ENCODE data around the gene DCDC1.
"Not testable (repeated sequence)": the region's sequence is repeated elsewhere in the genome, so short reads cannot be mapped to it uniquely, and the experiment has no call there.

The DCDC1 gene

GRCh38 chr11:31327417-31327816, 42.1 kb downstream of the DCDC1 start:
- DNase-seq (ENCODE audit: low spot score) = no peak
- no peak for TF ChIP-seq CTCF (IDR thresholded peaks at IDR 0.05; ENCODE audit: extremely low read depth, missing control alignments)

GRCh38 chr11:31326470-31327148, 42.9 kb downstream of the DCDC1 start:
- TF ChIP-seq CTCF (IDR thresholded peaks at IDR 0.05; ENCODE audit: extremely low read depth, missing control alignments) = no peak
- DNase-seq (ENCODE audit: low spot score) = no peak

- no peak for DNase-seq (ENCODE audit: low spot score)
- no peak for TF ChIP-seq CTCF (IDR thresholded peaks at IDR 0.05; ENCODE audit: extremely low read depth, missing control alignments)
These were observed 44.4 kb downstream of the DCDC1 start for GRCh38 chr11:31325160-31325559.

GRCh38 chr11:31323145-31323544, 46.4 kb downstream of the DCDC1 start:
- no peak for TF ChIP-seq CTCF (IDR thresholded peaks at IDR 0.05; ENCODE audit: extremely low read depth, missing control alignments)
- DNase-seq (ENCODE audit: low spot score) = no peak

GRCh38 chr11:31321494-31321893, 48.0 kb downstream of the DCDC1 start:
- not testable (repeated sequence) for DNase-seq (ENCODE audit: low spot score)

GRCh38 chr11:31303644-31304180, 65.8 kb downstream of the DCDC1 start:
- TF ChIP-seq CTCF (IDR thresholded peaks at IDR 0.05; ENCODE audit: extremely low read depth, missing control alignments) = no peak

GRCh38 chr11:31301549-31302510, 67.7 kb downstream of the DCDC1 start:
- no peak for DNase-seq (ENCODE audit: low spot score)
- TF ChIP-seq CTCF (IDR thresholded peaks at IDR 0.05; ENCODE audit: extremely low read depth, missing control alignments) = no peak

More at GRCh38 chr11:31303644-31304180, 65.8 kb downstream of the DCDC1 start:
- no peak for DNase-seq (ENCODE audit: low spot score)

Data from GM20000 (cell line).